LNCAP (cell line): Measurements from ENCODE around the gene BFSP2.

Experiments used
- CTCF ChIP-seq: fragments of 450-650 bp; IDR thresholded peaks from 2 replicates; pipeline ENCODE4 v1.5.1; 2017; ENCODE audit warnings: mild to moderate bottlenecking

BFSP2 gene

GRCh38 chr3:133514418-133514817 is 114.6 kb downstream of the BFSP2 start:
- no peak for TF ChIP-seq CTCF

DNA sequence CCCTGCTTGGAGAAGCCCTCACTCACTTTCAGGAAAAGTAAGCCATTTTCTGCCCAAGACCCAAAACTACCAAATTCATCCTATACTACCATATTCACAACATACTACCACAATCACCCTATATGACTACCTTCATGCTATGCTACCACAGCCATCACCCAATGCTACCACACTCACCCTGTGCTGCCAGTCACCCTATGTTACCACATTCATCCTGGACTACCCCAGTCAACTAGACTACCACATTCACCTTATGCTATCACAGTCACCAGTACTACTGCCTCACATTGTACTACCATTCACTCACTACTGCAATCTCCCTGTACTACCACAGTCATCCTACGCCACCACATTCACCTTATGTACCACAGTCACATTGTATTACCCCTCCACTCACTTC is 115.3 kb downstream of the BFSP2 start:
- TF ChIP-seq CTCF = no peak

GRCh38 chr3:133520286-133520685 is 120.4 kb downstream of the BFSP2 start:
- TF ChIP-seq CTCF = no peak

DNA sequence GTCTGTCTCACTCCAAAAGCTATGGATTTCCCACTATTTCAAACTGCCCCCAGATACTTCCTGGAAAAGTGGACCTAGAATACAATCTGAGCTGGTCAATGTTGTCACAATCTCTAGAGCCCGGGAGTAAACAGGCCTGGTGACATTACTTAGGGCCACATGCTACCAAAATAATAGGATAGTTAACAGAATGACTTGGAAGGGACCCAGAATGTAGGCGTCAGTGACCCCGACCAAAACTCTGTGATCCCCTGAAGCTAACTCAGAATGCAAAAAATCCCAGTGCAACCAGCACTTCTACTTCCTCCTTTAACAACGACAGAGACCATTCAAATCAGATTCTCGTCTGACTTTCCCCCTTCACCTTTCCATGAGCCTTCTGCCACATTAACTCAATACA is 122.1 kb downstream of the BFSP2 start:
- TF ChIP-seq CTCF = no peak
